Gastrocnemius medialis (tissue), 4 donors: ENCODE results near the gene RWDD2A.

Source experiments
- POLR2A ChIP-seq, 2 donors: fragments of 450-650 bp; IDR thresholded peaks; one replicate each; pipeline ENCODE4 v1.6.1; 2017; ENCODE audit warnings: antibody characterized with exemption in 2 of 2, mild to moderate bottlenecking in 2 of 2, moderate library complexity in 2 of 2
- TF ChIP-seq, protein P1 (sequence below), 5 experiments: fragments of 450-650 bp in 3 of 5; fragments of 200-600 bp in 2 of 5; sonication (generic) in 2 of 5; IDR thresholded peaks in 4 of 5; conservative IDR thresholded peaks in 1 of 5; 1 replicate in 4 of 5; 2 replicates in 1 of 5; pipeline ENCODE4 v1.5.1; 2016 to 2019; ENCODE audit warnings: antibody characterized with exemption in 5 of 5, mild to moderate bottlenecking in 3 of 5, moderate library complexity in 3 of 5

GRCh38 chr6:83221276-83221675 is 28.1 kb downstream of the RWDD2A start:
- TF ChIP-seq, protein P1, sequence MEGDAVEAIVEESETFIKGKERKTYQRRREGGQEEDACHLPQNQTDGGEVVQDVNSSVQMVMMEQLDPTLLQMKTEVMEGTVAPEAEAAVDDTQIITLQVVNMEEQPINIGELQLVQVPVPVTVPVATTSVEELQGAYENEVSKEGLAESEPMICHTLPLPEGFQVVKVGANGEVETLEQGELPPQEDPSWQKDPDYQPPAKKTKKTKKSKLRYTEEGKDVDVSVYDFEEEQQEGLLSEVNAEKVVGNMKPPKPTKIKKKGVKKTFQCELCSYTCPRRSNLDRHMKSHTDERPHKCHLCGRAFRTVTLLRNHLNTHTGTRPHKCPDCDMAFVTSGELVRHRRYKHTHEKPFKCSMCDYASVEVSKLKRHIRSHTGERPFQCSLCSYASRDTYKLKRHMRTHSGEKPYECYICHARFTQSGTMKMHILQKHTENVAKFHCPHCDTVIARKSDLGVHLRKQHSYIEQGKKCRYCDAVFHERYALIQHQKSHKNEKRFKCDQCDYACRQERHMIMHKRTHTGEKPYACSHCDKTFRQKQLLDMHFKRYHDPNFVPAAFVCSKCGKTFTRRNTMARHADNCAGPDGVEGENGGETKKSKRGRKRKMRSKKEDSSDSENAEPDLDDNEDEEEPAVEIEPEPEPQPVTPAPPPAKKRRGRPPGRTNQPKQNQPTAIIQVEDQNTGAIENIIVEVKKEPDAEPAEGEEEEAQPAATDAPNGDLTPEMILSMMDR (IDR thresholded peaks at IDR 0.05 in 4 of 5, conservative IDR thresholded peaks at IDR 0.05 in 1 of 5), result no peak
- no peak for TF ChIP-seq POLR2A (IDR thresholded peaks at IDR 0.05)
